ENCODE results near the gene TMEM179B. TPM values are rescaled to one million over a fixed set of nuclear protein-coding genes. Genes with fewer than 3 reads are reported as not detected.
A peak's percentile ranks its signal among the peaks of the same experiment; 100 is the strongest.

TMEM179B gene
- total RNA-seq, 4 donors from 2014 or later: 33.2 to 50.8 (median 44.8) TPM

- TF ChIP-seq POLR2AphosphoS5 (IDR thresholded peaks at IDR 0.05) (no peak), POLR2A (IDR thresholded peaks at IDR 0.05; ENCODE audit: low read depth) (no peak), CTCF (IDR thresholded peaks at IDR 0.05) (no peak), EP300 (IDR thresholded peaks at IDR 0.05) (no peak)
- 86% methylated on average over 7 of the region's 7 CpGs for WGBS
Measured at GRCh38 chr11:62796281-62796680, 9.1 kb downstream of the TMEM179B start.

GRCh38 chr11:62799486-62799885, 12.3 kb downstream of the TMEM179B start:
- no peak for TF ChIP-seq CTCF (IDR thresholded peaks at IDR 0.05)
- TF ChIP-seq POLR2A (IDR thresholded peaks at IDR 0.05; ENCODE audit: low read depth): no peak
- TF ChIP-seq EP300 (IDR thresholded peaks at IDR 0.05): no peak
- no peak for TF ChIP-seq POLR2AphosphoS5 (IDR thresholded peaks at IDR 0.05)
- Histone ChIP-seq H3K9me3 (no peaks in the 10 kb centered on the region), H3K4me3 (no peak overlapping the region), H3K27me3 (no peaks in the 10 kb centered on the region), H3K36me3 (peaks cover 82 to 93% (median 93%) of the 10 kb centered on the region in 4 donors), H3K27ac (replicated peaks in 1 of 4) (no peak overlapping the region), H3K4me1 (peaks cover 14 to 25% (median 18%) of the 10 kb centered on the region in 4 donors)
- no peak for DNase-seq (ENCODE audit: extremely low spot score)
- intact Hi-C loops (cut with DNase I): no loop called here
- WGBS: 80% methylated on average over 7 of the region's 10 CpGs

More at GRCh38 chr11:62796281-62796680, 9.1 kb downstream of the TMEM179B start:
- intact Hi-C loops (cut with DNase I): no loop called here
- no peaks in the 10 kb centered on the region for H3K27me3 ChIP-seq
- no peak overlapping the region for H3K27ac ChIP-seq (replicated peaks in 1 of 4)
- H3K4me1 ChIP-seq: peaks cover 10 to 14% (median 13%) of the 10 kb centered on the region in 4 donors
- DNase-seq (ENCODE audit: extremely low spot score): no peak
- no peak overlapping the region for H3K4me3 ChIP-seq
- peaks cover 83 to 92% (median 87%) of the 10 kb centered on the region in 4 donors for H3K36me3 ChIP-seq
- H3K9me3 ChIP-seq: no peaks in the 10 kb centered on the region

GRCh38 chr11:62801071-62801470, 13.9 kb downstream of the TMEM179B start:
- peaks cover 17 to 34% (median 25%) of the 10 kb centered on the region in 4 donors for H3K4me1 ChIP-seq
- H3K27me3 ChIP-seq: no peaks in the 10 kb centered on the region
- H3K27ac ChIP-seq (replicated peaks in 1 of 4): no peak overlapping the region
- DNase-seq (ENCODE audit: extremely low spot score): no peak
- H3K4me3 ChIP-seq: no peak overlapping the region
- intact Hi-C loops (cut with DNase I): no loop called here
- no peaks in the 10 kb centered on the region for H3K9me3 ChIP-seq
- WGBS: 89% methylated on average over 4 of the region's 4 CpGs
- H3K36me3 ChIP-seq: peaks cover 66 to 78% (median 77%) of the 10 kb centered on the region in 4 donors
- no peak for TF ChIP-seq POLR2A (IDR thresholded peaks at IDR 0.05; ENCODE audit: low read depth)

- Histone ChIP-seq H3K27ac (replicated peaks in 1 of 4) (peak overlapping the region; percentile 94 to 98 (median 95)), H3K4me3 (peak overlapping the region; percentile 83 to 99 (median 94)), H3K9me3 (no peaks in the 10 kb centered on the region), H3K36me3 (peaks cover 33 to 53% (median 49%) of the 10 kb centered on the region in 4 donors), H3K4me1 (peaks cover 29 to 44% (median 32%) of the 10 kb centered on the region in 4 donors), H3K27me3 (no peaks in the 10 kb centered on the region)
- 6% methylated on average over 13 of the region's 14 CpGs for WGBS
- no peak for DNase-seq (ENCODE audit: extremely low spot score)
- intact Hi-C loops (cut with DNase I): loop anchor here (2.0 kb wide), 1 partner anchor 26 kb away; no protein-coding TSS in a partner anchor
- TF ChIP-seq POLR2A (IDR thresholded peaks at IDR 0.05; ENCODE audit: low read depth) (no peak), EP300 (IDR thresholded peaks at IDR 0.05) (no peak), CTCF (IDR thresholded peaks at IDR 0.05) (no peak), POLR2AphosphoS5 (IDR thresholded peaks at IDR 0.05) (no peak)
Measured at GRCh38 chr11:62804310-62805075, 17.3 kb downstream of the TMEM179B start.

- intact Hi-C loops (cut with DNase I): loop anchor here (2.0 kb wide), 1 partner anchor 26 kb away; no protein-coding TSS in a partner anchor
- peak; percentile 99 for DNase-seq (ENCODE audit: extremely low spot score)
- Histone ChIP-seq H3K4me3 (peak within 1 kb of the TSS; percentile 83 to 99 (median 94)), H3K9me3 (no peaks in the 10 kb centered on the region), H3K36me3 (peaks cover 25 to 45% (median 41%) of the 10 kb centered on the region in 4 donors), H3K27me3 (no peaks in the 10 kb centered on the region), H3K27ac (replicated peaks in 1 of 4) (peak within 1 kb of the TSS; percentile 94 to 98 (median 95)), H3K4me1 (peaks cover 29 to 44% (median 32%) of the 10 kb centered on the region in 4 donors)
- WGBS: 0% methylated on average over 11 of the region's 77 CpGs
- TF ChIP-seq POLR2AphosphoS5 (IDR thresholded peaks at IDR 0.05): peak; percentile 100
- peak; percentile 99 for TF ChIP-seq POLR2A (IDR thresholded peaks at IDR 0.05; ENCODE audit: low read depth)
- peak in 2 of 3 experiments; percentile 3 to 37 for TF ChIP-seq CTCF (IDR thresholded peaks at IDR 0.05)
- TF ChIP-seq EP300 (IDR thresholded peaks at IDR 0.05): no peak
Measured at GRCh38 chr11:62805076-62805892, 18.1 kb downstream of the TMEM179B start, which contains the start of gene NXF1. NXF1 (minus strand) TSS chr11:62805440; CDS start chr11:62805356, 84 bp downstream.
